C4-2B (cell line): ENCODE data around the gene CCDC66.

Experiments used
- H3K27ac ChIP-seq: fragments of 450-650 bp; 2 replicates; pipeline ENCODE4 v1.5.1; 2017
- ZFX ChIP-seq: fragments of 450-650 bp; IDR thresholded peaks from 2 replicates; pipeline ENCODE4 v1.6.1; 2017
- TF ChIP-seq, protein P1 (sequence below): fragments of 450-650 bp; conservative IDR thresholded peaks from 2 replicates; pipeline ENCODE4 v1.5.1; 2017; ENCODE audit warnings: mild to moderate bottlenecking

CCDC66 gene

DNA sequence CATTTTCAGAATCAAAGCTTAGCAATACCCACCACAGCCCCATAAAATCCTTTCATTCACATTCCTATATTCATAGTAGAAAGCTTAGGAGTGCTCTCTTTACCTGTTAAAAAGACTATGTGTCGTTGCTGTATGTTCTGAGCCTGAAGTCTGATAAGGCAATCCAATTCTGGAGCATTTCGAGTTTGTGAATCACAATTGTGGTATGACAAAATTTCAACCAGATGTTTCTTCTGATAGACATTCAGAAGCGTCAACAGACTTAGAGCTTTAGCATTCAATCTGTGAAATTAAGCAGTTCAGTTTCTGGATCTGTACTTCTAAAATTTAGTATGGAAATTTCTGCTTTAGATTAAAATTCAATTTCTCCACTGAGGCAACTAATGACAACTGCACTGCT, 67.8 kb downstream of the CCDC66 start:
- no peak for TF ChIP-seq ZFX
- TF ChIP-seq, protein P1, sequence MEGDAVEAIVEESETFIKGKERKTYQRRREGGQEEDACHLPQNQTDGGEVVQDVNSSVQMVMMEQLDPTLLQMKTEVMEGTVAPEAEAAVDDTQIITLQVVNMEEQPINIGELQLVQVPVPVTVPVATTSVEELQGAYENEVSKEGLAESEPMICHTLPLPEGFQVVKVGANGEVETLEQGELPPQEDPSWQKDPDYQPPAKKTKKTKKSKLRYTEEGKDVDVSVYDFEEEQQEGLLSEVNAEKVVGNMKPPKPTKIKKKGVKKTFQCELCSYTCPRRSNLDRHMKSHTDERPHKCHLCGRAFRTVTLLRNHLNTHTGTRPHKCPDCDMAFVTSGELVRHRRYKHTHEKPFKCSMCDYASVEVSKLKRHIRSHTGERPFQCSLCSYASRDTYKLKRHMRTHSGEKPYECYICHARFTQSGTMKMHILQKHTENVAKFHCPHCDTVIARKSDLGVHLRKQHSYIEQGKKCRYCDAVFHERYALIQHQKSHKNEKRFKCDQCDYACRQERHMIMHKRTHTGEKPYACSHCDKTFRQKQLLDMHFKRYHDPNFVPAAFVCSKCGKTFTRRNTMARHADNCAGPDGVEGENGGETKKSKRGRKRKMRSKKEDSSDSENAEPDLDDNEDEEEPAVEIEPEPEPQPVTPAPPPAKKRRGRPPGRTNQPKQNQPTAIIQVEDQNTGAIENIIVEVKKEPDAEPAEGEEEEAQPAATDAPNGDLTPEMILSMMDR, result no peak
- no peak overlapping the region for H3K27ac ChIP-seq

DNA sequence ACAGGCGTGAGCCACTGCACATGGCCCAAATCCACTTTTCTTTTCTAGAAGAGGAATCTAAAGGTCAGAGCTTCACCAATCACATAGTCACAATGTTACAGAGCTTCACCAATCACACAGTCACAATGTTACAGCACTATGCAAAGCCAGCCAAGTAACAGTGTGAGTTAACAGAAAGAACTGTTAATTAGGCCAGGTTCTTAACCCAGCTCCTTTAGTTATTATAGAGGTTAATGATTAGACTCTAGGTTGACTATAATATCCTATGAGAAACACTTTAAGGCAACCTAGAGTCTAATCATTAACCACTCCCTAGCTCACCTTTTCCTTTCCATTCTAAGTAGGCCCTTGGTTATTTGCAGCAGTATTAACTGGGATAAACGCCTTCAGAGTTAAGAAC, 72.1 kb downstream of the CCDC66 start:
- no peak for TF ChIP-seq ZFX
- TF ChIP-seq, protein P1, result no peak
- H3K27ac ChIP-seq, result no peak overlapping the region

GRCh38 chr3:56629451-56629850, 72.5 kb downstream of the CCDC66 start:
- TF ChIP-seq ZFX, result no peak
- TF ChIP-seq, protein P1, result no peak

DNA sequence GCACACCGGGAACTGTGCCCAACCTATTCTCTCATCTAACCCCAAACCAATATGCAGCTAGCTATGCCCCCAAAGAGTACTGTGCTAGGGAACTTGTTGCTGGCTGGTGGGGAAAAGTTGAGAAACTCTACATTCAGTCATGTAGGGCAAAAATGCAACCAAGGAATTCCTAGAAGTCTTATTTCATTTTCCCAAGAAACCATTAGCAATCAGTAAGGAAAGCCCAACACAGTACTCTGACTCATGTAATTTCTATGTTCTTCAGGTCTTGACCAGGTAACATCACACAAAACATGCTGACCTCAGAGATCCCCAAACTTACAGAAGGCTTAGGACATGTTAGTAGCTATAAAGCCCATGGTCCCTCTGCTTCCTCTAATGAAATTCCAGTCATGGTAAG, 74.0 kb downstream of the CCDC66 start:
- no peak overlapping the region for H3K27ac ChIP-seq
- TF ChIP-seq, protein P1, result no peak
- TF ChIP-seq ZFX, result no peak

More at GRCh38 chr3:56629451-56629850, 72.5 kb downstream of the CCDC66 start:
- H3K27ac ChIP-seq, result no peak overlapping the region

DNA sequence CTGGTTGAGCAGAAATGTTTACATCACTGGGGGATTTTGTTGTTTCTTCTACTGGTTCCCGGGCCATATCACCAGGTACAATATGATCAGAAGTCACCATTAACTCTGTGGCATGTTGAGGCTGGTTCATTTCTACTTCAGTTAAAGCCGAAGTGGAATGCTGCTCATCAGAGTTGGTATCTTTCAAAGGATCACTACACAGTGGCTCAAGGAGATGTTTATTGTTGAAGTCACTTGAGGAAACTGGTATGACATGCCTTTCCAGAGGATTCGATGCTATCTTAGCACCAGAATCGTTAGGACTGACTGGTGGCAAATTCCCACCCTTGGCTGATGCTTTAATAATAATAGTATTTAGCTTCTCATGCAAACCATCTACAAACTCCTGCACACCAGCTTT, 76.2 kb downstream of the CCDC66 start:
- no peak for TF ChIP-seq ZFX
- TF ChIP-seq, protein P1, result no peak
- no peak overlapping the region for H3K27ac ChIP-seq

- no peak overlapping the region for H3K27ac ChIP-seq
- TF ChIP-seq ZFX, result no peak
- TF ChIP-seq, protein P1, result no peak
Measured at GRCh38 chr3:56633602-56634535, 76.9 kb downstream of the CCDC66 start.

GRCh38 chr3:56645407-56645806, 88.4 kb downstream of the CCDC66 start:
- TF ChIP-seq ZFX, result no peak
- TF ChIP-seq, protein P1, result no peak
- H3K27ac ChIP-seq, result no peak overlapping the region
